CD14-positive monocyte (primary cell): Measurements from ENCODE around the gene VOPP1. TPM values are rescaled to one million over a fixed set of nuclear protein-coding genes. Genes with fewer than 3 reads are reported as not detected.

ENCODE experiments used
- DNase-seq, 3 donors: peaks; one replicate each; pipeline ENCODE4 v3.0.0-alpha.2; 2011 to 2022
- H2AFZ ChIP-seq: 2 replicates; pipeline ENCODE4 v1.6.0; 2012; ENCODE audit warnings: mild to moderate bottlenecking, low read depth, low read length, inconsistent platforms; ENCODE audit not compliant: insufficient read depth, poor library complexity, severe bottlenecking
- H3K27ac ChIP-seq, 2 donors: 1 replicate in 1 of 2; 2 replicates in 1 of 2; pipeline ENCODE4 v1.5.1; 2012 to 2013; ENCODE audit warnings: low read length in 2 of 2, control low read depth in 1 of 2, inconsistent platforms in 1 of 2, low read depth in 1 of 2, mild to moderate bottlenecking in 1 of 2
- H3K27me3 ChIP-seq, 2 donors: one replicate each; pipeline versions ENCODE4 v1.6.0 to v1.6.1; 2011 to 2013; ENCODE audit warnings: low read length in 2 of 2; ENCODE audit not compliant: control insufficient read depth in 2 of 2, insufficient read depth in 2 of 2
- H3K36me3 ChIP-seq, 2 donors: replicated peaks in 1 of 2; 1 replicate in 1 of 2; 2 replicates in 1 of 2; pipeline versions ENCODE4 v1.5.1 to v1.6.1; 2012 to 2013; ENCODE audit warnings: low read length in 2 of 2, control low read depth in 1 of 2, inconsistent platforms in 1 of 2, mild to moderate bottlenecking in 1 of 2; ENCODE audit not compliant: insufficient read depth in 2 of 2, control insufficient read depth in 1 of 2
- H3K4me1 ChIP-seq, 2 donors: 1 replicate in 1 of 2; 2 replicates in 1 of 2; pipeline versions ENCODE4 v1.5.1 to v1.6.1; 2012 to 2013; ENCODE audit warnings: low read length in 2 of 2, control low read depth in 1 of 2, inconsistent platforms in 1 of 2, mild to moderate bottlenecking in 1 of 2, moderate library complexity in 1 of 2; ENCODE audit not compliant: insufficient read depth in 2 of 2, control insufficient read depth in 1 of 2
- H3K4me2 ChIP-seq: replicated peaks from 2 replicates; pipeline ENCODE3; 2012; ENCODE audit warnings: low read length, moderate library complexity, mild to moderate bottlenecking; ENCODE audit not compliant: poor library complexity, severe bottlenecking; ENCODE audit errors: extremely low read depth
- H3K4me3 ChIP-seq, 3 experiments: fragments of 200-600 bp in 1 of 3; sonication (generic) in 1 of 3; replicated peaks in 1 of 3; 1 replicate in 2 of 3; 2 replicates in 1 of 3; pipeline ENCODE4 v1.5.1; 2011 to 2013; ENCODE audit warnings: low read length in 3 of 3, mild to moderate bottlenecking in 3 of 3, control low read depth in 2 of 3, low read depth in 2 of 3, inconsistent platforms in 1 of 3, moderate library complexity in 1 of 3
- H3K79me2 ChIP-seq: 2 replicates; pipeline ENCODE4 v1.6.0; 2012; ENCODE audit warnings: mild to moderate bottlenecking, control low read depth, inconsistent platforms, low read length, moderate library complexity; ENCODE audit not compliant: insufficient read depth
- H3K9ac ChIP-seq: 2 replicates; pipeline ENCODE4 v1.6.0; 2017; ENCODE audit warnings: low read length, mild to moderate bottlenecking; ENCODE audit not compliant: insufficient read depth, poor library complexity, severe bottlenecking
- H3K9me3 ChIP-seq, 2 donors: replicated peaks in 1 of 2; 1 replicate in 1 of 2; 2 replicates in 1 of 2; pipeline versions ENCODE4 v1.5.1 to v1.6.1; 2012 to 2013; ENCODE audit warnings: low read length in 2 of 2, control low read depth in 1 of 2; ENCODE audit not compliant: control insufficient read depth in 1 of 2, insufficient read depth in 1 of 2
- H4K20me1 ChIP-seq: 2 replicates; pipeline ENCODE4 v1.6.0; 2012; ENCODE audit warnings: mild to moderate bottlenecking, low read length, control low read depth, moderate library complexity; ENCODE audit not compliant: insufficient read depth
- H3K27ac Mint-ChIP-seq, 7 donors: one replicate each; pipeline ENCODE4 v1.8.0; 2020; ENCODE audit warnings: mild to moderate bottlenecking in 7 of 7, mixed read lengths in 7 of 7, moderate library complexity in 6 of 7, inconsistent platforms in 2 of 7
- H3K27me3 Mint-ChIP-seq, 3 donors: one replicate each; pipeline ENCODE4 v1.8.0; 2021 to 2022; ENCODE audit warnings: low read depth in 3 of 3, mild to moderate bottlenecking in 3 of 3, mixed read lengths in 3 of 3, moderate library complexity in 3 of 3, inconsistent platforms in 1 of 3
- H3K36me3 Mint-ChIP-seq, 2 donors: one replicate each; pipeline ENCODE4 v1.8.0; 2020; ENCODE audit warnings: mixed read lengths in 2 of 2, inconsistent platforms in 1 of 2, mild to moderate bottlenecking in 1 of 2
- H3K4me1 Mint-ChIP-seq: one replicate; pipeline ENCODE4 v1.8.0; 2020; ENCODE audit warnings: mild to moderate bottlenecking, mixed read lengths
- H3K4me3 Mint-ChIP-seq, 2 donors: one replicate each; pipeline ENCODE4 v1.8.0; 2020; ENCODE audit warnings: mild to moderate bottlenecking in 2 of 2, mixed read lengths in 2 of 2, moderate library complexity in 1 of 2
- H3K9me3 Mint-ChIP-seq, 7 donors: one replicate each; pipeline ENCODE4 v1.8.0; 2020 to 2022; ENCODE audit warnings: mixed read lengths in 7 of 7, mild to moderate bottlenecking in 6 of 7, moderate library complexity in 6 of 7, inconsistent platforms in 2 of 7
- WGBS: methylation state at CpG from one replicate; pipeline ENCODE4 v1.1.5; 2013; ENCODE audit warnings: missing lambda C conversion rate; ENCODE audit not compliant: insufficient coverage; 5-methylcytosine and 5-hydroxymethylcytosine counted together
- intact Hi-C, 2 donors: fragments of 100-400 bp; cut with micrococcal nuclease; formaldehyde crosslinking; loops; one replicate each; pipeline versions ENCODE4 v1.15.0 to v1.15.1; 2023
- polyA plus RNA-seq, 3 donors: library from polyadenylated mRNA; depleted of rRNA in 1 of 3; unstranded in 2 of 3; stranded (reverse) in 1 of 3; fragments of 300-500 nt in 2 of 3; fragments of >200 nt in 1 of 3; fragmentation: Illumina TruSeq in 2 of 3; gene quantifications; 1 replicate in 2 of 3; 2 replicates in 1 of 3; pipeline ENCODE4 v1.2.3, GENCODE V29; 2012 to 2021
- TF ChIP-seq, protein P1 (sequence below): fragments of 200-600 bp; IDR thresholded peaks from one replicate; pipeline ENCODE4 v1.8.0; 2022; ENCODE audit warnings: antibody characterized with exemption, mild to moderate bottlenecking

VOPP1 gene
- polyA plus RNA-seq, 3 donors, result 16.7 to 22.1 (median 18.0) TPM

DNA sequence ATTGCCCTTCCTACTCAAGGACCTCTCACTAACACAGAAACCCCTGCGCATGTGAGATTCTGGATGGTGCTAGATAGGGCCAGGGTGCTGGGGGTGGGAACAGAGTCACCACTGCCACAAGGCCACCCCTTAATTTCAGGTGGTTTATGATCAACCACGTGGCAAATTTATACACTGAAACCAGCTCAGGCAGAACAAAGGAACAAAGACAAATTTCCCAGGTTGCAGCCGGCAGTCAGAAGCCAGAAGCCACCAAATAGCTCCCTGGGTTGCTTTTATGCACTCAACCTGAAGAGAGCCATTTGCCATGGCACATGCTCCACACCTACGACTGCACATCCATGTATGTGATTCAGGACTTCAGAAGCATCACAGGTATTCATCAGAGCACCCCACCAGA, 2.5 kb downstream of the VOPP1 start:
- H4K20me1 ChIP-seq, result peaks cover 61% of the 10 kb centered on the region
- no peak overlapping the region for H3K27ac ChIP-seq
- H3K4me2 ChIP-seq, result peak overlapping the region; percentile 13
- no peak overlapping the region for H2AFZ ChIP-seq
- H3K4me3 ChIP-seq, result no peak overlapping the region
- peaks cover 0 to 8% (median 0%) of the 10 kb centered on the region in 7 donors for H3K9me3 Mint-ChIP-seq
- intact Hi-C loops, result loop anchor here (2.0 to 10.0 kb wide), 5 partner anchors 15 to 205 kb away; partner anchors contain the start of gene LANCL2 (in 1 of the 2)
- peaks cover 0 to 4% of the 10 kb centered on the region in 2 donors for H3K36me3 ChIP-seq
- H3K79me2 ChIP-seq, result peaks cover 52% of the 10 kb centered on the region
- peaks cover 68% of the 10 kb centered on the region for H3K4me1 Mint-ChIP-seq
- peak overlapping the region in 3 of 7 donors; percentile 25 to 74 (median 52) for H3K27ac Mint-ChIP-seq
- H3K27me3 ChIP-seq, result peaks cover 0 to 3% of the 10 kb centered on the region in 2 donors
- H3K4me3 Mint-ChIP-seq, result peak overlapping the region in 1 of 2 donors; percentile 50
- H3K4me1 ChIP-seq, result peaks cover 40 to 48% of the 10 kb centered on the region in 2 donors
- peaks cover 6 to 9% (median 9%) of the 10 kb centered on the region in 3 donors for H3K27me3 Mint-ChIP-seq
- H3K9ac ChIP-seq, result no peak overlapping the region
- 48% methylated on average over 2 of the region's 4 CpGs for WGBS
- TF ChIP-seq, protein P1, sequence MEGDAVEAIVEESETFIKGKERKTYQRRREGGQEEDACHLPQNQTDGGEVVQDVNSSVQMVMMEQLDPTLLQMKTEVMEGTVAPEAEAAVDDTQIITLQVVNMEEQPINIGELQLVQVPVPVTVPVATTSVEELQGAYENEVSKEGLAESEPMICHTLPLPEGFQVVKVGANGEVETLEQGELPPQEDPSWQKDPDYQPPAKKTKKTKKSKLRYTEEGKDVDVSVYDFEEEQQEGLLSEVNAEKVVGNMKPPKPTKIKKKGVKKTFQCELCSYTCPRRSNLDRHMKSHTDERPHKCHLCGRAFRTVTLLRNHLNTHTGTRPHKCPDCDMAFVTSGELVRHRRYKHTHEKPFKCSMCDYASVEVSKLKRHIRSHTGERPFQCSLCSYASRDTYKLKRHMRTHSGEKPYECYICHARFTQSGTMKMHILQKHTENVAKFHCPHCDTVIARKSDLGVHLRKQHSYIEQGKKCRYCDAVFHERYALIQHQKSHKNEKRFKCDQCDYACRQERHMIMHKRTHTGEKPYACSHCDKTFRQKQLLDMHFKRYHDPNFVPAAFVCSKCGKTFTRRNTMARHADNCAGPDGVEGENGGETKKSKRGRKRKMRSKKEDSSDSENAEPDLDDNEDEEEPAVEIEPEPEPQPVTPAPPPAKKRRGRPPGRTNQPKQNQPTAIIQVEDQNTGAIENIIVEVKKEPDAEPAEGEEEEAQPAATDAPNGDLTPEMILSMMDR, result no peak
- no peak for DNase-seq
- no peaks in the 10 kb centered on the region for H3K9me3 ChIP-seq
- peaks cover 15 to 39% of the 10 kb centered on the region in 2 donors for H3K36me3 Mint-ChIP-seq

DNA sequence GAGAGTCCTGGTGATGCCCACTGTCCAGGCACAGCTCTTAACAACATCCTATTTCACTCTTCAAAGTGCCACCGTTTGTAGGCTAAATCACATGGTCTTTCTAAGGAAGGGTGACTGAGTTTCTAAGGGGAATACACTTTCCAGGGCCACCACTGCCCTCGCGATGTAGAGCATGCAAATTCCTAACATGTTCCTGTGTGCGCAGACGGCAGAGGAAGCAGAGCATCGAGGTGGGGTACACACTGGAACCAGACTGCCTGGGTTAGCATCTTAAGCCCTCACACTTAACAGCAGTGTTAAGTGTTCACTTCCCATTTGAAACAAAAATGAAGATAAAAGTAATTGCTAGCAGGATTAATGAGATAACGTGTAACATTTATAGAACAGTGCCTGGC, 3.0 kb downstream of the VOPP1 start:
- peaks cover 0 to 8% (median 0%) of the 10 kb centered on the region in 7 donors for H3K9me3 Mint-ChIP-seq
- no peak overlapping the region for H3K9ac ChIP-seq
- WGBS, result 31% methylated on average over 2 of the region's 7 CpGs
- H3K4me1 Mint-ChIP-seq, result peaks cover 72% of the 10 kb centered on the region
- peaks cover 57% of the 10 kb centered on the region for H3K79me2 ChIP-seq
- peaks cover 6 to 9% (median 7%) of the 10 kb centered on the region in 3 donors for H3K27me3 Mint-ChIP-seq
- H3K4me3 Mint-ChIP-seq, result no peak overlapping the region
- intact Hi-C loops, result loop anchor here in 1 of 2 donors (2.0 kb wide), 1 partner anchor 14 kb away; no protein-coding TSS in a partner anchor
- H3K4me1 ChIP-seq, result peaks cover 39 to 54% of the 10 kb centered on the region in 2 donors
- no peak overlapping the region for H3K4me2 ChIP-seq
- TF ChIP-seq, protein P1, result no peak
- H4K20me1 ChIP-seq, result peaks cover 67% of the 10 kb centered on the region
- H3K36me3 ChIP-seq, result peaks cover 0 to 4% of the 10 kb centered on the region in 2 donors
- H3K36me3 Mint-ChIP-seq, result peaks cover 15 to 39% of the 10 kb centered on the region in 2 donors
- no peaks in the 10 kb centered on the region for H3K9me3 ChIP-seq
- no peak for DNase-seq
- H2AFZ ChIP-seq, result no peak overlapping the region
- no peak overlapping the region for H3K27ac ChIP-seq
- H3K4me3 ChIP-seq, result no peak overlapping the region
- H3K27me3 ChIP-seq, result peaks cover 0 to 3% of the 10 kb centered on the region in 2 donors
- peak overlapping the region in 4 of 7 donors; percentile 53 to 74 (median 60) for H3K27ac Mint-ChIP-seq
